ENCODE results near the gene SHF.

SHF gene

DNA sequence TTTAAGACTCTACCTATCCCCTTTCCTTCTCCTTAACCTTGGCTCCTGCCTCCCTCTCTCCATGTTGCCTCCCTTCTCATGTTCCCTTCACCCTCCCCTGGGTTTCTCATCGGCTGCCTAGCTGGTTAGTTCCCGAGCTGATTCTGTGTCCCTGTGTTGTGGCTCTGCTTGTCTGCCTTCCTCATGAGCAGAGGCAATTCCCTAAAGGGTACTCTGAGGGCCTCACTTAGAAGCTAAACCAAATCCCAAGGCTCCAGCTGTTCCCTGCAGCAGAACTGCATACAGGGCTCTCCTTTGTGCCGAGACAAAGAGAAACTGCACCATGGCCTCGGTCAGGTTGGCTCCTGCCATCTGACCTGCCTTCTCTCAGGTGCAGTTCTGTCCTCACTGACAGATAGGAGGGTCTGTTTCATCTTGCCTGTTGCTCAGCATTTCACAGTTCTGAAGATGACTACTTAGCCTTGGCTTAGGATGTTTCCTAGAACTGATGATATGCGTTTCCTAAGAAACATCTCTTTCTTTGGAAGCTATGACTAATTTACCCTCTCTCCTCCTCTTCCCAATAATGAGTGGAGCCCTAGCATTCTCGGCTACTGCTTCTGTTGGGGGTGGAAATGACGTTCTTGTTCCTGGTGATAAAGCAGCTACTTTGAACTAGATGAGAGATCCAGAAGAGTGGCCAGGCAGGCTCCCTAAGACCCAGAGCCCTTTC, 30.9 kb downstream of the SHF start:
- no peak overlapping the region for H3K27ac ChIP-seq
- no peak for DNase-seq
- no peak overlapping the region for H3K4me3 ChIP-seq (ENCODE audit: low read depth, low read length)
- no peaks in the 10 kb centered on the region for H3K27me3 ChIP-seq (ENCODE audit: insufficient read depth, low read depth, severe bottlenecking)
- H3K36me3 ChIP-seq = no peaks in the 10 kb centered on the region
- TF ChIP-seq, protein P1, sequence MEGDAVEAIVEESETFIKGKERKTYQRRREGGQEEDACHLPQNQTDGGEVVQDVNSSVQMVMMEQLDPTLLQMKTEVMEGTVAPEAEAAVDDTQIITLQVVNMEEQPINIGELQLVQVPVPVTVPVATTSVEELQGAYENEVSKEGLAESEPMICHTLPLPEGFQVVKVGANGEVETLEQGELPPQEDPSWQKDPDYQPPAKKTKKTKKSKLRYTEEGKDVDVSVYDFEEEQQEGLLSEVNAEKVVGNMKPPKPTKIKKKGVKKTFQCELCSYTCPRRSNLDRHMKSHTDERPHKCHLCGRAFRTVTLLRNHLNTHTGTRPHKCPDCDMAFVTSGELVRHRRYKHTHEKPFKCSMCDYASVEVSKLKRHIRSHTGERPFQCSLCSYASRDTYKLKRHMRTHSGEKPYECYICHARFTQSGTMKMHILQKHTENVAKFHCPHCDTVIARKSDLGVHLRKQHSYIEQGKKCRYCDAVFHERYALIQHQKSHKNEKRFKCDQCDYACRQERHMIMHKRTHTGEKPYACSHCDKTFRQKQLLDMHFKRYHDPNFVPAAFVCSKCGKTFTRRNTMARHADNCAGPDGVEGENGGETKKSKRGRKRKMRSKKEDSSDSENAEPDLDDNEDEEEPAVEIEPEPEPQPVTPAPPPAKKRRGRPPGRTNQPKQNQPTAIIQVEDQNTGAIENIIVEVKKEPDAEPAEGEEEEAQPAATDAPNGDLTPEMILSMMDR (IDR thresholded peaks at IDR 0.05; ENCODE audit: low read depth, low read length) = no peak
- no peaks in the 10 kb centered on the region for H3K9me3 ChIP-seq (ENCODE audit: severe bottlenecking)

DNA sequence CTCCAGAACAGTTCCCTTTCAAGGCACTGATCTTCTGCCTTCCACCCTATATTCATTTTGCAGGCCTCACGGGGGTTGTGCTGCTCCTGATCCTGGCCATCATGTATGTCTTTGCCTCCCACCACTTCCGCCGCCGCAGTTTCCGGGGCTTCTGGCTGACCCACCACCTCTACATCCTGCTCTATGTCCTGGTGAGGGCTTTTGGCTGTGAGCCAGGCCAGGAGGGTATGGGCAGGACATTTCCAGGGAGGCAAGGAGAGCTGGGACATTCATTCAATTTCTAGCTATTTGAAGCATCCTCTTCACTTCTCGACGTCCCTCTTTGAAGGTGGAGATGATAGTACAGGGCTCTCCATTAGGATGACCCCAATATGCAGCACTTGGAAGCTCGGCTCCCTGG, 32.0 kb downstream of the SHF start:
- Histone ChIP-seq H3K9me3 (ENCODE audit: severe bottlenecking) (no peaks in the 10 kb centered on the region), H3K27ac (no peak overlapping the region), H3K4me3 (ENCODE audit: low read depth, low read length) (no peak overlapping the region), H3K27me3 (ENCODE audit: insufficient read depth, low read depth, severe bottlenecking) (no peaks in the 10 kb centered on the region), H3K36me3 (no peaks in the 10 kb centered on the region)
- DNase-seq = no peak
- TF ChIP-seq, protein P1 (IDR thresholded peaks at IDR 0.05; ENCODE audit: low read depth, low read length) = no peak

DNA sequence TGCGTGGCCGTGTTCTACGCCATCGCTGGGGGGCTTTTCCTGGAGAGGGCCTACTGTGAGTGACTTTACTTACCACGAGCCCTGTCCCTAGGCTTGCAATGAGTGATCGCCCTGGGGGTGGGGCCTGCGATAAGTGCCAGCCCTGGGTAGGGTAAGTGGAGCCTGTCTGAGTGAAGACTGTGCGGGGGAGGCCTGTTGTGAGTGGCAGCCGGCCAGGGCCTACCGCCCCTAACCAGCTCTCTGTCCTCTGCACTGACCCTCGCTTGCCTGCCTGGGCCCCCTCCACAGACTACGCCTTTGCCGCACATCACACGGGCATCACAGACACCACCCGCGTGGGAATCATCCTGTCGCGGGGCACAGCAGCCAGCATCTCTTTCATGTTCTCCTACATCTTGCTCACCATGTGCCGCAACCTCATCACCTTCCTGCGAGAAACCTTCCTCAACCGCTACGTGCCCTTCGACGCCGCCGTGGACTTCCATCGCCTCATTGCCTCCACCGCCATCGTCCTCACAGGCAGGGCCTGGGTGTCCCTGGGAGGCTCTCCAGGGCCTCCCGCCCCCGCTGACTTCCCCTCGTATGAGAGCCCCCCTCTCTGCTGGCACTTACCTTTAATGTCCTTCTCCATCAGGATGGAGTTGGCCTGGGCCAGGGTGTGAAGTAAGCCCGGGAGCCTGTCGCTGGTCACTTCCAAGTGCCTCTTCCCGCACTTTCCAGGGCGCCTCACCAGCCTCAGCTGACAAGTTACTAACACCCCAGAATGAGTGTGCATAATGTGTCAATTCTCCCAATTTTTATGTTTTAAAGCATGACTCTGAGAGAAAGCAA, 35.6 kb downstream of the SHF start:
- no peak for DNase-seq
- H3K4me3 ChIP-seq (ENCODE audit: low read depth, low read length) = no peak overlapping the region
- no peaks in the 10 kb centered on the region for H3K9me3 ChIP-seq (ENCODE audit: severe bottlenecking)
- no peaks in the 10 kb centered on the region for H3K36me3 ChIP-seq
- TF ChIP-seq, protein P1 (IDR thresholded peaks at IDR 0.05; ENCODE audit: low read depth, low read length) = no peak
- no peak overlapping the region for H3K27ac ChIP-seq
- H3K27me3 ChIP-seq (ENCODE audit: insufficient read depth, low read depth, severe bottlenecking) = no peaks in the 10 kb centered on the region

DNA sequence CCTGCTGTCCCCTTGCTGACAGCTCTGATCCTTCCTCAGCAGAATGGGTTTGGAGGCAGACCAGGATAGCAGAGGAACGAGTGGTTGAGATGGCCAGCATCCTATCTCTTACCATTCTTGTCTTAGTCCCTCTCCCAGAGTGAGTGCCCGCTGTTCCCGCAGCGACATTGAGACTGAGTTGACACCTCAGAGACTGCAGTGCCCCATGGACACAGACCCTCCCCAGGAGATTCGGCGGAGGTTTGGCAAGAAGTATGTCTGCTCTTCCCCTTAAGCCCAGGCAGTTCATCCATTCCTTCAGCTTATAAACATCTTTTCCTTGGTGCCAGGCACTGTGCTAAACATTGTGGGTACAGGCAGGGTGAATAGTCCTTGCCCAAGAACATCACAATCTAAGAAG, 36.8 kb downstream of the SHF start:
- TF ChIP-seq, protein P1 (IDR thresholded peaks at IDR 0.05; ENCODE audit: low read depth, low read length) = no peak
- Histone ChIP-seq H3K4me3 (ENCODE audit: low read depth, low read length) (no peak overlapping the region), H3K27ac (no peak overlapping the region), H3K9me3 (ENCODE audit: severe bottlenecking) (no peaks in the 10 kb centered on the region), H3K36me3 (no peaks in the 10 kb centered on the region), H3K27me3 (ENCODE audit: insufficient read depth, low read depth, severe bottlenecking) (no peaks in the 10 kb centered on the region)
- no peak for DNase-seq

DNA sequence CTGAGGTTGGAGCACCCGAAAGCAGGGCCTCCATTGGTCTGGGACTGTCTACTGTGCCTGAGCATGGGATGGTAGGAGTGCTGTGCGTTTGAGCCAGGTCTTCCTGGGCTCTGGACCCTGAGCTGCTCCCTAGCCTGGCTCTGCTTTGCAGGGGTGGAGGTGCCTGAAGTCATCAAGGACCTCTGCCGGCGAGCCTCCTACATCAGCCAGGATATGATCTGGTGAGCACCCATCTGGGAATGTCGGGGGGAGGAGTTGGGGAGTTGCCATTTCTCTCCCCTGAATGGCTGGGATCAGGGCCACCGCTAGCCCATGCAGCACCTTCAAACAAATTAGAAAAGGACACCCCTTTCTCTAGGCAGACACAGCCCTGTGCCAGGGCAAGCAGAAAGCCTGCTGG, 37.3 kb downstream of the SHF start:
- Histone ChIP-seq H3K36me3 (no peaks in the 10 kb centered on the region), H3K4me3 (ENCODE audit: low read depth, low read length) (no peak overlapping the region), H3K9me3 (ENCODE audit: severe bottlenecking) (no peaks in the 10 kb centered on the region), H3K27ac (no peak overlapping the region), H3K27me3 (ENCODE audit: insufficient read depth, low read depth, severe bottlenecking) (no peaks in the 10 kb centered on the region)
- TF ChIP-seq, protein P1 (IDR thresholded peaks at IDR 0.05; ENCODE audit: low read depth, low read length) = no peak
- DNase-seq = no peak
